Testis (tissue), 3 donors: ENCODE results near the gene C5orf15. TPM values are rescaled to one million over a fixed set of nuclear protein-coding genes. Genes with fewer than 3 reads are reported as not detected.

ENCODE experiments used
- DNase-seq: peaks from one replicate; pipeline ENCODE4 v3.0.0-alpha.2; 2019
- H3K27ac ChIP-seq, 2 donors: fragments of 200-600 bp; sonication (generic); one replicate each; pipeline ENCODE4 v1.5.1; 2019
- H3K27me3 ChIP-seq: fragments of 200-600 bp; sonication (generic); one replicate; pipeline ENCODE4 v1.5.1; 2019
- H3K36me3 ChIP-seq: fragments of 200-600 bp; sonication (generic); one replicate; pipeline ENCODE4 v1.5.1; 2017; ENCODE audit warnings: low read depth; ENCODE audit errors: missing control alignments
- H3K4me1 ChIP-seq: fragments of 200-600 bp; sonication (generic); one replicate; pipeline ENCODE4 v1.5.1; 2019
- H3K4me3 ChIP-seq, 2 donors: fragments of 200-600 bp; sonication (generic); one replicate each; pipeline ENCODE4 v1.5.1; 2017 to 2019
- H3K9me3 ChIP-seq: fragments of 200-600 bp; sonication (generic); one replicate; pipeline ENCODE4 v1.5.1; 2017
- CTCF ChIP-seq, 3 experiments: fragments of 450-650 bp in 2 of 3; fragments of 200-600 bp in 1 of 3; sonication (generic) in 1 of 3; IDR thresholded peaks; one replicate each; pipeline ENCODE4 v1.5.1; 2016 to 2019; ENCODE audit warnings: antibody characterized with exemption in 3 of 3, mild to moderate bottlenecking in 2 of 3, moderate library complexity in 1 of 3
- POLR2A ChIP-seq: fragments of 450-650 bp; IDR thresholded peaks from one replicate; pipeline ENCODE4 v1.6.1; 2017; ENCODE audit warnings: antibody characterized with exemption, mild to moderate bottlenecking, moderate library complexity
- WGBS, 2 donors: methylation state at CpG; one replicate each; pipeline ENCODE4 v1.1.5; 2018; 5-methylcytosine and 5-hydroxymethylcytosine counted together
- intact Hi-C: fragments of 100-400 bp; cut with DNase I; formaldehyde crosslinking; loops from one replicate; pipeline ENCODE4 v1.15.1; 2023; ENCODE audit warnings: low total_unique reads
- polyA plus RNA-seq: library from polyadenylated mRNA; stranded (reverse); fragments of 350-450 nt; fragmentation: Illumina TruSeq; extraction: RNeasy Lipid Tissue Mini Kit (QIAGEN cat#74804); gene quantifications from one replicate; pipeline ENCODE4 v1.2.3, GENCODE V29; 2014; ENCODE audit warnings: low read depth, low replicate concordance; ENCODE audit not compliant: insufficient read depth
- total RNA-seq, 2 donors: library from RNA; depleted of rRNA; stranded (reverse); fragments of >200 nt; gene quantifications; one replicate each; pipeline ENCODE4 v1.2.3, GENCODE V29; 2016

The C5orf15 gene
- total and polyA plus RNA-seq, 3 donors from 2014 or later: 44.8 to 65.1 (median 62.9) TPM

DNA sequence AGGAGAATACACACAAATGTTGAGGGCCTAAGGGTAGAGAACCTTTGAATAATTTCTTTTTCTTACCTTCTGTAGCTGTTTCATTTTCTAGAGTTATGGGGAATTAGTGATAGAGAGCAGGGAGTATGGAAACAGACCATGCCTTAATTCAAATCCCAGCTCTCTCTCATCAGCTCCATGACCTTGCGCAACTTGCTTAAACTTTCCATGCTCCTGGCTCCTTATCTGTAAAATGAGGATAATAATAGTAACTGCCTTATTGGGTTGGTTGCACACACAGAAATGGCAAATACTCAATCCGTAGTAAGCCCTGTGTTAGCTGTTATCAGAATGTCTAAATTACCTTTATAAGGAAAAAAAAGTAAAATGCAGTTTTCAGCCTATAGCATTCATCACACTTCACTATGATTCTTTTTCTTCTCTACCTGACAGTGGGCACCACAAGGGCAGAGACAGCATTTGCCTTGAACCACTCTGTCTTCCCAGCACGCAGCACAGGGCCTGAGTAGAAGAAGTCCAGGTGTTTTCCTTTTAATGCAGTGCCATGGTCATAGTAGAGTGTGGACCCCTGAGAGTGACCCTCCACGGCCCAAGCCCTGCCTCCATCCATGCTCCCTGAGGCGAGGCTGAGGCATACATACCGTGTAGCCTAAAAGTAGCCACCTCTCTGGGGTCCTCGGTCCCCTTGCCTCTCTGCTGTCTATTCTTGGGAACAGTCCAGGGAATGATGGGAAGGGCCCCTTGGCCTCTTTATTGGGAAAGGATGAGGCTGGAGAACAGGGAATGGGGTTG is 17.4 kb downstream of the C5orf15 start:
- 85% methylated on average over 6 to 7 of the region's 7 CpGs for WGBS, 2 donors
- Histone ChIP-seq H3K27me3 (no peaks in the 10 kb centered on the region), H3K36me3 (no peaks in the 10 kb centered on the region), H3K27ac (no peak overlapping the region), H3K4me3 (no peak overlapping the region), H3K9me3 (no peaks in the 10 kb centered on the region), H3K4me1 (no peaks in the 10 kb centered on the region)
- TF ChIP-seq CTCF (IDR thresholded peaks at IDR 0.05): no peak
- no peak for TF ChIP-seq POLR2A
- intact Hi-C loops: no loop called here
- DNase-seq: no peak

DNA sequence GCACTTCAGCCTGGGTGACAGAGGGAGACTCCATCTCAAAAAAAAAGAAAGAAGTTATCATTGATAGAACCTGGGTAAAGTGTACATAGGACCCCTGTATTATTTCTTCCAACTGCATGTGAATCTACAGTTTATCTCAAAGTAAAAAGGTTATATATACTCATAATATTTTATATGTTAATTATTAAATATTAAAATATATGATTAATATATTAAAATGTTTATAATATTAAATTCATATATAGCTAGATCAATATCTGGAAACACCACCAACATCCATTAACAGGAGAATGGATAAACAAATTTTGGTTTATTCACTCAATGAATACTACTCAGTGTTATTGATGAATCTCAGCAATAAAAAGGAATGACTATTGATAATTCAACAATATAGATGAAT is 19.7 kb downstream of the C5orf15 start:
- intact Hi-C loops: no loop called here
- Histone ChIP-seq H3K4me3 (no peak overlapping the region), H3K4me1 (peaks cover 3% of the 10 kb centered on the region), H3K27ac (no peak overlapping the region), H3K36me3 (no peaks in the 10 kb centered on the region), H3K9me3 (no peaks in the 10 kb centered on the region), H3K27me3 (no peaks in the 10 kb centered on the region)
- no peak for DNase-seq
- TF ChIP-seq CTCF (IDR thresholded peaks at IDR 0.05): no peak
- TF ChIP-seq POLR2A: no peak

- no peaks in the 10 kb centered on the region for H3K36me3 ChIP-seq
- no peaks in the 10 kb centered on the region for H3K9me3 ChIP-seq
- no peak for DNase-seq
- WGBS, 2 donors: 86 to 87% methylated on average over 5 of the region's 5 CpGs
- peaks cover 3% of the 10 kb centered on the region for H3K4me1 ChIP-seq
- no peaks in the 10 kb centered on the region for H3K27me3 ChIP-seq
- no peak overlapping the region for H3K27ac ChIP-seq
- H3K4me3 ChIP-seq: no peak overlapping the region
- TF ChIP-seq POLR2A (no peak), CTCF (IDR thresholded peaks at IDR 0.05) (no peak)
- intact Hi-C loops: no loop called here
These were observed 21.0 kb downstream of the C5orf15 start for GRCh38 chr5:133947431-133947841.

- no peak for DNase-seq
- 70 to 81% methylated on average over 3 of the region's 3 CpGs for WGBS, 2 donors
- no peak overlapping the region for H3K4me3 ChIP-seq
- H3K27me3 ChIP-seq: no peaks in the 10 kb centered on the region
- peaks cover 3% of the 10 kb centered on the region for H3K4me1 ChIP-seq
- intact Hi-C loops: no loop called here
- no peak overlapping the region for H3K27ac ChIP-seq
- no peak for TF ChIP-seq CTCF (IDR thresholded peaks at IDR 0.05)
- TF ChIP-seq POLR2A: no peak
- no peaks in the 10 kb centered on the region for H3K9me3 ChIP-seq
- H3K36me3 ChIP-seq: no peaks in the 10 kb centered on the region
These were observed 22.9 kb downstream of the C5orf15 start for GRCh38 chr5:133945568-133945967.
